HG03558 (cell line): ENCODE data around the gene AADAC.
"Not testable (repeated sequence)": the region's sequence is repeated elsewhere in the genome, so short reads cannot be mapped to it uniquely, and the experiment has no call there.

Source experiments
- ATAC-seq: cut with Tn5 transposase; IDR thresholded peaks from one replicate; pipeline ENCODE4 v1.9.1; 2021; ENCODE audit warnings: moderate number of reproducible peaks; ENCODE audit not compliant: unreplicated experiment; ENCODE audit errors: extremely low read depth

AADAC gene, protein sequence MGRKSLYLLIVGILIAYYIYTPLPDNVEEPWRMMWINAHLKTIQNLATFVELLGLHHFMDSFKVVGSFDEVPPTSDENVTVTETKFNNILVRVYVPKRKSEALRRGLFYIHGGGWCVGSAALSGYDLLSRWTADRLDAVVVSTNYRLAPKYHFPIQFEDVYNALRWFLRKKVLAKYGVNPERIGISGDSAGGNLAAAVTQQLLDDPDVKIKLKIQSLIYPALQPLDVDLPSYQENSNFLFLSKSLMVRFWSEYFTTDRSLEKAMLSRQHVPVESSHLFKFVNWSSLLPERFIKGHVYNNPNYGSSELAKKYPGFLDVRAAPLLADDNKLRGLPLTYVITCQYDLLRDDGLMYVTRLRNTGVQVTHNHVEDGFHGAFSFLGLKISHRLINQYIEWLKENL

GRCh38 chr3:151813799-151814198 lies at the start of gene AADAC:
Gene AADAC, plus strand, starts transcription at chr3:151814116. Its CDS starts 47 bp downstream, at chr3:151814163.
- no peak for ATAC-seq

DNA sequence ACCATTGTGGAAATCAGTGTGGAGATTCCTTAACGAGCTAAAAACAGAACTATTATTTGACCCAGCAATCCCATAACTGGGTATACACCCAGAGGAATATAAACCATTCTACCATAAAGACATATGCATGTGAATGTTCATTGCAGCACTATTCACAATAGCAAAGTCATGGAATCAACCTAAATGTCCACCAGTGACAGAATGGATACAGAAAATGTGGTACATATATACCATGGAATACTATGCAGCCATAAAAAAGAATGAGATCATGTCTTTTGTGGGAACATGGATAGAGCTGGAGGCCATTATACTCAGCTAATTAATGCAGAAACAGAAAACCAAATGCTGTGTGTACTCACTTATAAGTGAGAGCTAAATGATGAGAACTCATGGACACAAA lies 49.2 kb upstream of the AADAC start:
- ATAC-seq: not testable (repeated sequence)

GRCh38 chr3:151765685-151766084 lies 48.2 kb upstream of the AADAC start:
- no peak for ATAC-seq

- ATAC-seq: no peak
These were observed 47.5 kb upstream of the AADAC start for GRCh38 chr3:151766454-151766853.

DNA sequence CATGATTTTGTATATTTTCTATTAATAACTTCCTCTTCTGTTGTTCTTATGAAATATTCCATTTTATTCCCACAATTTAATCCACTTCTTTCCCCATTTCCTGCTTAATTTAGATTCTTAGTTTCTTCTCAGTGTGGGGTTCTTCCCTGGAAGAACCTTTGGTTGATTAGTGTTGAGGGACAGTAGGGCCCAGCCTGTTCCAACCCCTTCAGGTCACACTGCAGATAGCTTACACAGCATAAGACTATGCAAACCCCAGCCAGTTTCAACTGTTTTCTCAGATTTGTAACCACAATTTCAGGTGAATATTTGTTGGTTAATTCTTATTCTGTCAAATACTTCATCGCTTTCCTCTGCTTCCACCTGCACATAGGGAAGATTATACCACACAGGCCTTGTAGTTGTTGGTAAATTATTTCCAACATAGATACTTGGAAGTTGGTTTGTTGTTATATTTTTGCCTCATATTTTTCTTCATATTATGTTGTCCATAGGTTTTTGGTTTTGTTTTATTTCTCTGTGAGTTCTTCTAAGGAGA lies 45.5 kb upstream of the AADAC start:
- ATAC-seq: no peak

DNA sequence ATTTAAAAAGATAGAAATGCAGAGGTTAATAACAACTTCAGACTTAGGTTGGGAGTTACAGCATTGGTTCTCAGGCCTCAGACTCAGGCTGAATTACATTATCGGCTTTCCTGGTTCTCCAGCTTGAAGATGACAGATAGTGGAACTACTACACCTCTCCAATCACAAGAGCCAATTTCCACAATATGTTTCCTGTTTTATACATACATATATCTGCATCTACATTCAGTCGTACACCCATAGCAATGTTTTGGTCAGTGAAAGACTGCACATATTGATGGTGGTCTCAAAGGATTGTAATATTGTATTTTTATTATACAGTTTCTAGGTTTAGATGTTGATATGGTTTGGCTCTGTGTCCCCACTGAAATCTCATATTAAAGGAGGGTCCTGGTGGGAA lies 44.7 kb upstream of the AADAC start:
- ATAC-seq: no peak

GRCh38 chr3:151770956-151771355 lies 43.0 kb upstream of the AADAC start:
- no peak for ATAC-seq

DNA sequence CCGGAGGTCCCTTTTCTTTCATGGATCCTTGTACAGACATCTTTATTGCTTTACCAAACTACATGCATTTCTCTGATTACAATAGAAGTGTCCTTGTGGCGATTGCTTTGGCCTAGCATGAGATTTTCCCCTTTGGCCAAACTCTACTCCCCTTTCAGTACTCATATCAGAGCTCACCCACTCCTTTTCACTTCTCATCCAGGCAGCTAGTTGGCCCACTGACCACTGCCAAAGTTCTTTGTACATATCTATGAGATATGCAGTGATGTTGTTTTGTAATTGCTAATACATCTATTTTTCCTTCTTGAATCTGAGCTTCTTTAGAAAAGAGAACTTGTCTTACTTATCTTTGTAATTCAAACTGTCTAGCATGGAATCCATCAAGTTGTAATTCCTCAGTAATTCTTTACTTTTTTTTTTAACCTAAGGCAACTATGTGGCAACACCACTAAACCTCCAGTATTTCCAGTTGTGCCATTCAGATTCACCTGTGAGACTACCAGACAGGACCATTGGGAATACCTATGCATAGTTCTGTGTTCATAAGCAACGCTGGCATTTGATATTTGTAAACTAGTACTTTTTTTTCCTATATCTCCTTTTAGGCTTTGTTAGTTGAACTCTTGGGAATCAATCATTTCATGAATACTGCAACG lies 41.0 kb upstream of the AADAC start:
- ATAC-seq: no peak

- no peak for ATAC-seq
These were observed 39.7 kb upstream of the AADAC start for GRCh38 chr3:151774235-151774634.

DNA sequence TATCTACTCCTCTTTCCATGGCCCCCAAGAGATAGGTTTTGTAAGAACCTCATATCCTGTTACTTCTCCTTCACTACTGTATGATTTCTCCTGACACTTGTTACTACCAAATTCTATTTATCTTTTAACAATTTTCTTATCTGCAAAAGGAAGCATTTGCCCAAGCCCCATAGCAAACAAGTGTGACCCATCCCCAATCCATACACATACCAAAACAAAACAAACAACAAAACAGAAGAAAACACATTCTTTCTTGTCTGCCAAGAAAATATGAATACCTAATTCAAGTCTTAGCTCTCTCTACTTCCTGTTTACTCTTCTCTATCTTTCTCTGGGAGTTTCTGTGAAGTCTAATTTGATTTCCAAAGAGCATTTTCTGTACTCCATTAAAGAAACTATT lies 39.0 kb upstream of the AADAC start:
- ATAC-seq: no peak

GRCh38 chr3:151775314-151776258 lies 38.3 kb upstream of the AADAC start:
- no peak for ATAC-seq

DNA sequence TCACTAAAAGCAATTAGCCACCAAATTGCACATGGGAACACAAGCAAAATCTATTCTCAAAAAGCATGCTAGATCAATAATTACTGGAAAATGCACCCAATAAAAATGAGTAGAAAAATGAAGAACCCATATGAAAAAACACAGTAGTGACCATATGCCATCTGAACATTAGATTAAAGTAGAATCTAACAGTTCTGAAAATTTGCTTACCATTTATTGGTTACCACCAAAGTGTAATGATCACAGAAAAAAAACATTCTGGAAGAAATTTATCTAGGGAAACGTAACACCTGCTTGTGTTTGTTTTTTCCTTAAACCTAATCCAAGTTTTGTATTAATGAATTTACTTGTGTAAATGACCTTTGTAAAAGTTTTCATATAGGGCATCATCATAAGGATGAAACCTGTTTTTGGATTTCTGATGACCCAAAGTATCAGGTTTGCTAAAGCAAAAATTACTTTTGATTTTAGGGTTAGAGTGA lies 37.6 kb upstream of the AADAC start:
- no peak for ATAC-seq

GRCh38 chr3:151777880-151778279 lies 36.0 kb upstream of the AADAC start:
- no peak for ATAC-seq

DNA sequence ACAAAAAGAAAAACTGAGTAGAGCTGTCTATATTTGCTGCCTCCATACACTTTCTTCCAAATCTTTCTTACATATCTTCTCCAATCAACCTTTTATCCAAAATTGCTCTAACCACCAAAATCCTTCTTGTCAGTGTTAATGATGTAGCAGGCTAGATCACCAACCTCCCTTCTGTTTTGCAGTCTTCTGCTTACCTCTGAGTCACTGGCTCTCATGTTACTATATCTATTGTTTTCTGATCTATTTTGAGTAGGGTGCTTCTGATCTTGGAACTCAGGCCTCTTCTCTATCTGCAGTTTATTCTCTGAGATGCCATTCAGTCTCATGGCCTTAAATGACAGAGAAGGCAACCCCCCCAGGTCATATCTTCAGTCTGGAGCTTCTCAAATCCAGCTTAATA lies 26.3 kb upstream of the AADAC start:
- ATAC-seq: no peak

DNA sequence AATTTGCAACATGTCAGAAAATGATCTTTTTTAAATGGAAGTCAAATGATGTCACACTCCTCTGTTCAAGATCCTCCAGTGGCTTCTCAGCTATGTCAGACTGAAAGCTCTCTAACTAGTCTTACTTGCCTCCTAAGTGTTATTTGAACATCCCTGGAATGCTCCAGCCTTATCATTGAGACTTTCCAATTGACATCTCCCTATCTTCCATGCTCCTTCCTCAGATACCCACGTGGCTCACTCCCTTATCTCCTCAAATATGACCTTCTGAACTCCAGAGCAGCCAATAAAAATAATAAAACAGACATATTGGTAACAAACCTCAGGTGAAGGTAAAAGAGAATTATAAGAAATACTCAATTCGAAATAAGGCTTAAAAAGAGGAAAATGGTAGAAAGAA lies 25.5 kb upstream of the AADAC start:
- no peak for ATAC-seq

- ATAC-seq: no peak
These were observed 24.0 kb upstream of the AADAC start for GRCh38 chr3:151789853-151790463.

DNA sequence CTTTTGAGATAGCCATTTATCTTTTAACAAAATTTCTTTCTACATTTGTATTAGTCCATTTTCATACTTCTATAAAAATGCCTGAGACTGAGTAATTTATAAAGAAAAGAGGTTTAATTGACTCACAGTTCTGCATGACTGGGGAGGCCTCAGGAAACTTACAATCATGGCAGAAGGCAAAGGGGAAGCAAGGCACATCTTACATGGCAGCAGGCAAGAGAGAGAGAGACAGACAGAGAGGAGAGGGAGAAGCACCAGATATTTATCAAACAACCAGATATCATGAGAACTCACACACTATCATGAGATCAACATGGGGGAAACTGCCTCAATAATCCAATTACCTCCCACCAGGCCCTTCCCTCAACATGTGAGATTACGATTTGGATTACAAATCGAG lies 23.2 kb upstream of the AADAC start:
- ATAC-seq: not testable (repeated sequence)

- ATAC-seq: no peak
These were observed 21.5 kb upstream of the AADAC start for GRCh38 chr3:151792411-151792810.

DNA sequence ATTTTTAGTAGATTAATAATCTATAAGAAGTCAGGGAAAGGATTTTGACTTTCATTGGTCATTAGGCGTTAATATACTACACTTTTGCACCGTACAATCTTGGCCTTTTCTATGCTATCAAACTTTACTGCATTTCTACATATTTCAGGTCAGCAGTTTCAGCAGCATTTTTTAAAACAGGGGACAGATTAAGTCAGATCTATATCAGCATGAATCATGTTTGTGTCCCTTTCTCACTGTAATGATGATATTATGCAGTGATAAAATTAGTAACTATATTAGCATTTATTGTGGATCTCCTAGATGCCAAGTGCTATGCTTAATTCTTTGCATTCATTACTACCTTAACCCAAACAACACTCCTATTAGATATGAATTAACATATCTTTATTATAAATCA lies 20.3 kb upstream of the AADAC start:
- no peak for ATAC-seq

GRCh38 chr3:151794080-151794479 lies 19.8 kb upstream of the AADAC start:
- no peak for ATAC-seq
